Measurements from ENCODE around the gene CXADR.
"Not testable (repeated sequence)": the region's sequence is repeated elsewhere in the genome, so short reads cannot be mapped to it uniquely, and the experiment has no call there.

- TF ChIP-seq CTCF, POLR2A, POLR2AphosphoS5 (IDR thresholded peaks at IDR 0.05): not testable (repeated sequence)
Measured at GRCh38 chr21:17517008-17517407, 4.2 kb downstream of the CXADR start.

Measured in breast epithelium (tissue), 3 donors.